ENCODE results near the gene SAYSD1.
A peak's percentile ranks its signal among the peaks of the same experiment; 100 is the strongest.

Gene SAYSD1

DNA sequence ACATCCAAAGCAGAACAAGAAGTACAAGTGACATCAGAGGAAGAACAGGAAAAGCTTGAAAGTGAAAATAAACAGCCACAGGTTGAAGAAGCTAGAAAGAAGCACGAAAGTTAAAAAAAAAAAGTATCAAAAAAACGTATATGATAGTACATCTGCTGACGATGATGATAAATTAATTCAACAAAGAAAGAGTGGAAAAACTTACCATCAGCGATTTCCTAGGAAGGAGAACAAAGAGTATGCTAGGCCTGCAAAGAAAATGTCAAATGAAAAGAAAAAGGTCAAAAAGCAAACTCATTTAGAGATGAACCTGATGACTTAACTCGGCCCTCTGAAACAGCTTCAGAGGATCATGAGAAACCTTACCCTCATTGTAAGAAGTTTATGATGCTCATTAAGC is 3.7 kb downstream of the SAYSD1 start:
- no peak overlapping the region for H3K27ac ChIP-seq
- H3K36me3 ChIP-seq = peaks cover 18% of the 10 kb centered on the region
- no peaks in the 10 kb centered on the region for H3K9me3 ChIP-seq
- H3K27me3 ChIP-seq = no peaks in the 10 kb centered on the region
- no peak overlapping the region for H3K9ac ChIP-seq
- H4K20me1 ChIP-seq = no peaks in the 10 kb centered on the region
- no peak overlapping the region for H3K4me3 ChIP-seq
- no peak for TF ChIP-seq Cebpa-rat (IDR thresholded peaks at IDR 0.05)
- peaks cover 17% of the 10 kb centered on the region for H3K4me1 ChIP-seq
- H3K4me2 ChIP-seq = no peak overlapping the region

GRCh38 chr6:39108041-39108839 is 6.7 kb downstream of the SAYSD1 start:
- no peak overlapping the region for H3K4me2 ChIP-seq
- H3K9ac ChIP-seq = no peak overlapping the region
- no peak overlapping the region for H3K4me3 ChIP-seq
- H3K4me1 ChIP-seq = peaks cover under 1% of the 10 kb centered on the region; the same call in 1 of the 2 replicates
- no peaks in the 10 kb centered on the region for H3K27me3 ChIP-seq
- no peaks in the 10 kb centered on the region for H3K9me3 ChIP-seq
- H4K20me1 ChIP-seq = no peaks in the 10 kb centered on the region
- H3K36me3 ChIP-seq = peaks cover 32% of the 10 kb centered on the region
- H3K27ac ChIP-seq = no peak overlapping the region
- TF ChIP-seq Cebpa-rat (IDR thresholded peaks at IDR 0.05) = no peak

GRCh38 chr6:39107641-39108040 is 7.3 kb downstream of the SAYSD1 start:
- Histone ChIP-seq H3K27ac (no peak overlapping the region), H3K9ac (no peak overlapping the region), H3K36me3 (peaks cover 32% of the 10 kb centered on the region), H3K27me3 (no peaks in the 10 kb centered on the region), H4K20me1 (no peaks in the 10 kb centered on the region), H3K9me3 (no peaks in the 10 kb centered on the region), H3K4me3 (no peak overlapping the region), H3K4me1 (peaks cover 5% of the 10 kb centered on the region), H3K4me2 (no peak overlapping the region)
- no peak for TF ChIP-seq Cebpa-rat (IDR thresholded peaks at IDR 0.05)

DNA sequence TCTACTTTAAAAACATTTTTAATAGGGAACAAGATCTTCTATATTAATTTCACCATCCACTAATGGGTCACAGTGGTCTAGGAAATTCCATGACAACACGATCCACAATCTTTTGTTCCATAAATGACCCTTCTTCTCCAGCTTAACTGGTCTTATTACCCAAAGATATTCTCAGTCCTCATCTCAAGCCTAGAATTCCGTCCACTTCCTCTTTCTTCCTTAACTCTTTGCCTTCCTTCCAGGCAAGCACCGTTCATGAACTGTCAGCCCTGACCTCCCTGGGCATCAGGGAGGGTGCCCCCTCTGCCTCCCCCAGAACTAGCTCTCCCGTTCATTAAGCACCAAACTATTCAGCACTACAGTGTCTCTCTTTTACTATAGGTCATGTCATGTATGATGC is 8.0 kb downstream of the SAYSD1 start:
- Histone ChIP-seq H3K4me1 (peaks cover 9% of the 10 kb centered on the region), H3K9me3 (no peaks in the 10 kb centered on the region), H3K9ac (no peak overlapping the region), H3K27me3 (no peaks in the 10 kb centered on the region), H3K4me2 (no peak overlapping the region), H3K4me3 (no peak overlapping the region), H4K20me1 (no peaks in the 10 kb centered on the region), H3K27ac (no peak overlapping the region), H3K36me3 (peaks cover 32% of the 10 kb centered on the region)
- no peak for TF ChIP-seq Cebpa-rat (IDR thresholded peaks at IDR 0.05)

GRCh38 chr6:39104528-39104927 is 10.5 kb downstream of the SAYSD1 start:
- Histone ChIP-seq H3K27ac (no peak overlapping the region), H3K4me1 (peaks cover 14% of the 10 kb centered on the region)
- no peak for TF ChIP-seq Cebpa-rat (IDR thresholded peaks at IDR 0.05)

GRCh38 chr6:39102821-39103136 is 12.2 kb downstream of the SAYSD1 start:
- Histone ChIP-seq H3K9ac (no peak overlapping the region), H3K4me2 (peak overlapping the region; percentile 25), H3K4me1 (peaks cover 14% of the 10 kb centered on the region), H3K4me3 (no peak overlapping the region), H3K27ac (no peak overlapping the region), H4K20me1 (no peaks in the 10 kb centered on the region), H3K36me3 (peaks cover 14% of the 10 kb centered on the region; the same call in 1 of the 2 replicates), H3K9me3 (no peaks in the 10 kb centered on the region), H3K27me3 (no peaks in the 10 kb centered on the region)
- no peak for TF ChIP-seq Cebpa-rat (IDR thresholded peaks at IDR 0.05)

More at GRCh38 chr6:39104528-39104927, 10.5 kb downstream of the SAYSD1 start:
- no peak overlapping the region for H3K4me2 ChIP-seq
- H3K4me3 ChIP-seq = no peak overlapping the region
- peaks cover 22% of the 10 kb centered on the region for H3K36me3 ChIP-seq
- no peaks in the 10 kb centered on the region for H3K27me3 ChIP-seq
- H4K20me1 ChIP-seq = no peaks in the 10 kb centered on the region
- no peak overlapping the region for H3K9ac ChIP-seq
- H3K9me3 ChIP-seq = no peaks in the 10 kb centered on the region

DNA sequence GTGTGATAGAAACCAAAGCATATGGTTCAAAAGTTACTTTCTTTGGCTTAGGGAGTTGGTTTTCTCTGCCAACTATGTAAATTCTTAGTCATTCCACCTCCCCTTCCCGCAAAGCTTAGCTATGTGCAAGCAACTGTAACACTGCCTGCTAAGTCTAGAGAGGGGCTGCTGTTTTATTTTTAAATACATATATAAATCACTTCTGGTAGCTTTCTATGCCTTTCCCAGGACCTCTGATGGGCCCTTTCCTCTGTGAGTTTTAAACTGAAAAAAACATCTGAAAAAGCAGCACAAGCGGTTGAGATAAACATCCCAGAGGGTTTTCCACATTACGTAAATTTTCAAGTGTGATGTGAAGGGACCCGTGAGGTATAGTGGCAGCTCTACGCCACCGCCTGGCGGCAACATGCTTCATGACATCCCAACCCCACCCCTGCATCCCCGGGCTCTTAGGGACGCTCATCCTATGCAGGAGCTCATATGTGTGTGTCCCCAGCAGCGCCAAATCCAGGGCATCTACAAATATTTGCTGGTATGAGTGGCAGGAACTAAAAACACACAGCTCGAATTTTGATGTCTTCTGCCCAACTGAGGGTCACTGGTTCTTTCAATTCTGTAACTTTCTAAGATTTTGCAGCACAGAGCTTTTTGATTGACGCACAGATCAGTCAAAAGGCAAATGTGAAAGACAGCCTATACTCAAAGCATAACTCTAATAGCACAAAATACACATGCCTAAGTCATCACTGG is 12.7 kb downstream of the SAYSD1 start:
- Histone ChIP-seq H3K9me3 (no peaks in the 10 kb centered on the region), H3K27me3 (no peaks in the 10 kb centered on the region), H3K27ac (no peak overlapping the region), H3K4me1 (peaks cover 14% of the 10 kb centered on the region), H3K4me2 (peak overlapping the region; percentile 25), H3K4me3 (no peak overlapping the region), H3K9ac (no peak overlapping the region), H3K36me3 (peaks cover 14% of the 10 kb centered on the region; the same call in 1 of the 2 replicates), H4K20me1 (no peaks in the 10 kb centered on the region)
- TF ChIP-seq Cebpa-rat (IDR thresholded peaks at IDR 0.05) = no peak

DNA sequence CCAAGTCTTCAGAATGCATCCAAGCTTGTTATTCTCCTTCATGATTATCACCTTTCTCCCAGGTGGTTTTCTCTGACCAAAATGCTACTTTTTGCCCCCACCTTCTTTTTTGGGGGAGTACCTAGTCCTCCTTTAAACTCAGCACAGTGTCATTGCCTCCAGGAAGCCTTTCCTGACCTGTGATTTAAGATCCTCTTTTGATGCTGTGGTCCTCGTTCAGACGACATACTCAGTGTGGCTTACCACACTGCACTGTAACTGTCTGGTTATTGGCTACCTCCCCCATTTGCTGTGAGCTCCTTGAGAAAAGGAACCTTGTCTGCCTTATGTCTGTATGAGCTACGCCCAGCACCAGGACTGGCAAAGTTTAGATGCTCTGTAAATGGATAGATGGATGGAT is 14.6 kb downstream of the SAYSD1 start:
- Histone ChIP-seq H3K4me2 (no peak overlapping the region), H3K27ac (no peak overlapping the region), H3K4me3 (no peak overlapping the region), H3K4me1 (peaks cover 14% of the 10 kb centered on the region), H3K27me3 (no peaks in the 10 kb centered on the region), H4K20me1 (no peaks in the 10 kb centered on the region), H3K9me3 (no peaks in the 10 kb centered on the region), H3K9ac (no peak overlapping the region), H3K36me3 (peaks cover 11% of the 10 kb centered on the region; the same call in 1 of the 2 replicates)
- TF ChIP-seq Cebpa-rat (IDR thresholded peaks at IDR 0.05) = no peak

DNA sequence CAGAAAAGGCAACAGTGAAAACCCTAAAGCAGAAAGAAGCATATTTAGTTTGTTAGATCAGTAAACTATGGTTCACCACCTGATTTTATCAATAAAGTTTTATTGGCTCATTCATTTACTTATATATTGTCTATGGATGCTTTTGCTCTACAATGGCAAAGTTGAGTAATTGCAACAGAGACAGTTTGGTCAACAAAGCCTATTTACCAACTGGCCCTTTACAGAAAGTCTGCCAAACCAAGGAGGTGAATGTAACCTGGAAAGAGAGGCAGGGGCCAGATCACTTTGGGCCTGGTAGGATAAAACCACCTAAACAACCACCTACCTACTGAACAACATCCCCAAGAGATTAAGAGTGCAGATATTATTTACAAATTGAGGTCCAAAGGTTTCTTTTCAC is 19.4 kb downstream of the SAYSD1 start:
- Histone ChIP-seq H3K27me3 (no peaks in the 10 kb centered on the region), H4K20me1 (no peaks in the 10 kb centered on the region), H3K36me3 (no peaks in the 10 kb centered on the region), H3K9ac (no peak overlapping the region), H3K4me3 (no peak overlapping the region), H3K27ac (no peak overlapping the region), H3K4me1 (no peaks in the 10 kb centered on the region), H3K4me2 (no peak overlapping the region), H3K9me3 (no peaks in the 10 kb centered on the region)
- no peak for TF ChIP-seq Cebpa-rat (IDR thresholded peaks at IDR 0.05)

GRCh38 chr6:39093149-39093708 is 21.8 kb downstream of the SAYSD1 start:
- Histone ChIP-seq H3K27me3 (no peaks in the 10 kb centered on the region), H3K4me3 (no peak overlapping the region), H3K9me3 (no peaks in the 10 kb centered on the region), H3K36me3 (no peaks in the 10 kb centered on the region), H3K4me2 (no peak overlapping the region), H4K20me1 (no peaks in the 10 kb centered on the region), H3K9ac (no peak overlapping the region), H3K4me1 (peaks cover 12% of the 10 kb centered on the region), H3K27ac (no peak overlapping the region)
- TF ChIP-seq Cebpa-rat (IDR thresholded peaks at IDR 0.05) = no peak
